Keratinocyte (primary cell): ENCODE measurements around the gene MYRIP. TPM values are rescaled to one million over a fixed set of nuclear protein-coding genes. Genes with fewer than 3 reads are reported as not detected.

Experiments
- DNase-seq: peaks from one replicate; pipeline ENCODE4 v3.0.0-alpha.2; 2011; ENCODE audit warnings: low read depth, missing footprints, low spot score
- FAIRE-seq: peaks from 2 replicates; lab custom pipeline; 2011; peaks lifted over from hg19 to GRCh38; lab: Jason Lieb, UNC
- H2AFZ ChIP-seq: 2 replicates; pipeline ENCODE4 v1.6.0; 2012; ENCODE audit warnings: low read length, control low read depth, inconsistent platforms; ENCODE audit not compliant: control insufficient read depth
- H3K27ac ChIP-seq: 2 replicates; pipeline ENCODE4 v1.5.1; 2011; ENCODE audit warnings: low read length; ENCODE audit not compliant: control insufficient read depth, insufficient read depth
- H3K27me3 ChIP-seq: 3 replicates; pipeline ENCODE4 v1.6.0; 2011; ENCODE audit warnings: low read length; ENCODE audit not compliant: control insufficient read depth, insufficient read depth; ENCODE audit errors: extremely low read depth
- H3K36me3 ChIP-seq, 2 experiments: 2 replicates in 1 of 2; 3 replicates in 1 of 2; pipeline ENCODE4 v1.5.1; 2011; ENCODE audit warnings: low read length in 2 of 2, mild to moderate bottlenecking in 1 of 2; ENCODE audit not compliant: control insufficient read depth in 2 of 2, insufficient read depth in 2 of 2; ENCODE audit errors: extremely low read depth in 1 of 2
- H3K4me1 ChIP-seq: 3 replicates; pipeline ENCODE4 v1.5.1; 2011; ENCODE audit warnings: low read length; ENCODE audit not compliant: control insufficient read depth, insufficient read depth; ENCODE audit errors: extremely low read depth
- H3K4me2 ChIP-seq: 3 replicates; pipeline ENCODE4 v1.6.0; 2011; ENCODE audit warnings: low read depth, low read length; ENCODE audit not compliant: control insufficient read depth, insufficient read depth; ENCODE audit errors: extremely low read depth
- H3K4me3 ChIP-seq, 3 experiments: fragments of 200-600 bp in 1 of 3; sonication (generic) in 1 of 3; 2 replicates in 2 of 3; 3 replicates in 1 of 3; pipeline ENCODE4 v1.5.1; 2011 to 2016; ENCODE audit warnings: low read length in 3 of 3, mild to moderate bottlenecking in 3 of 3, control low read depth in 2 of 3, inconsistent platforms in 1 of 3, low read depth in 1 of 3, mixed read lengths in 1 of 3, mixed run types in 1 of 3, moderate library complexity in 1 of 3; ENCODE audit not compliant: control insufficient read depth in 2 of 3, insufficient read depth in 2 of 3; ENCODE audit errors: extremely low read depth in 1 of 3
- H3K79me2 ChIP-seq: 2 replicates; pipeline ENCODE4 v1.6.0; 2012; ENCODE audit warnings: low read length; ENCODE audit not compliant: control insufficient read depth, insufficient read depth
- H3K9ac ChIP-seq: 3 replicates; pipeline ENCODE4 v1.6.0; 2011; ENCODE audit warnings: low read length; ENCODE audit not compliant: control insufficient read depth, insufficient read depth; ENCODE audit errors: extremely low read depth
- H3K9me1 ChIP-seq: 3 replicates; pipeline ENCODE4 v1.6.0; 2011; ENCODE audit warnings: low read length; ENCODE audit not compliant: control insufficient read depth, insufficient read depth; ENCODE audit errors: extremely low read depth
- H3K9me3 ChIP-seq: 2 replicates; pipeline ENCODE4 v1.5.1; 2012; ENCODE audit warnings: low read depth, low read length; ENCODE audit not compliant: control insufficient read depth
- H4K20me1 ChIP-seq: 3 replicates; pipeline ENCODE4 v1.6.0; 2011; ENCODE audit warnings: low read length; ENCODE audit not compliant: control insufficient read depth, insufficient read depth; ENCODE audit errors: extremely low read depth
- EZH2 ChIP-seq: IDR thresholded peaks from one replicate; pipeline ENCODE4 v1.6.1; 2012; ENCODE audit warnings: inconsistent platforms, mild to moderate bottlenecking, low read length, moderate library complexity
- dilution Hi-C: fragments of 300-500 bp; cut with MboI; formaldehyde crosslinking; loops from one replicate; pipeline ENCODE4 v1.7.0; 2020; ENCODE audit warnings: low sequenced_read_pairs; ENCODE audit not compliant: extremely low pct_ligation_motif_present
- polyA plus RNA-seq, 5 experiments: library from polyadenylated mRNA; depleted of rRNA in 3 of 5; stranded (reverse) in 3 of 5; stranded (forward) in 1 of 5; unstranded in 1 of 5; fragments of >200 nt; gene quantifications; 1 replicate in 1 of 5; 2 replicates in 3 of 5; 3 replicates in 1 of 5; pipeline versions ENCODE4 v1.2.1 to v1.2.3, GENCODE V29; 2011 to 2012; ENCODE audit warnings: missing spikeins in 2 of 5, low read depth in 1 of 5, low replicate concordance in 1 of 5
- TF ChIP-seq, protein P1 (sequence below), 3 experiments: IDR thresholded peaks in 1 of 3; conservative IDR thresholded peaks in 1 of 3; optimal IDR thresholded peaks in 1 of 3; 2 replicates in 2 of 3; 3 replicates in 1 of 3; pipeline versions ENCODE3 to v1.5.1; 2011; ENCODE audit warnings: low read length in 3 of 3, mild to moderate bottlenecking in 3 of 3, moderate library complexity in 2 of 3, control low read depth in 1 of 3, inconsistent platforms in 1 of 3; ENCODE audit not compliant: insufficient read depth in 2 of 3; ENCODE audit errors: extremely low read depth in 1 of 3

The MYRIP gene
- polyA plus RNA-seq, 1 donor (not counting 4 experiments of a cell fraction or from before 2014, with no cell fraction given) = 0.01 TPM

DNA sequence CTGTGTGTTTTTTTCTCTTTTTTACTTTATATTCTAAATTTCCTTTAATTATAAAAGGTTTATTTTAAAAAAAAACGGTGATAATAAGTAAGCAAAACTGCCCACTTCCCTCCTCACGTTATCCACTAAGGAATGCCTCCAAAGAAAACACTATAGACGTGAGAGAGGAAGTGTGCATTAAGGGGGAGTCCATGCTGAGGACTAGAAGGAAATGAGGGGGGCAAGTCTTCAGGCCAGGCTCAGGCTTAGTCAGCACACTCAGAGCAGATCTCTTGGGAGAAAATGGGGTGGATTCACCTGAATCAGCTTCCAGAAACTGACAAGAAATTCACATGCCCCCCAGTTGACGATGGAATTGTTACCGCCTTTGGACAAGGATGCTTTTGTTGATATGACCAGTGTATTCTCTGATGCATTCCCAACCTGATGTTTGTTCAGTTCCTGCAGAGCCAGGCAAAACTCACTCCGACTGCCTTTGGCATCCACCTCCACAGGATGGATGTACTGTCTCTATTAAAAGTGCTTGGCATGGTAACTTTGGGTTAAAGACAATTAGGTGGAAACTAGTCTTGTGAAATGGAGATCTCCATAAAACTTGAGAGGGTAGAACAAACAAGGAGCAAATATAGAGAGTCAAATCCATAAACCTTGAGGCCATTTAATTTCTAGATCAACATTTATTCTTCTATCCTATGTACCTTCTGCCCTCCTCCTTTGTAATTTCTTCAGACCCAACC is 167.8 kb downstream of the MYRIP start:
- Histone ChIP-seq H3K36me3 (no peaks in the 10 kb centered on the region), H3K27me3 (no peaks in the 10 kb centered on the region), H4K20me1 (no peaks in the 10 kb centered on the region), H3K9me3 (no peaks in the 10 kb centered on the region), H3K27ac (no peak overlapping the region), H3K4me1 (no peaks in the 10 kb centered on the region), H3K9me1 (no peaks in the 10 kb centered on the region), H3K79me2 (no peaks in the 10 kb centered on the region), H3K9ac (no peak overlapping the region), H3K4me2 (no peak overlapping the region), H3K4me3 (no peak overlapping the region), H2AFZ (no peak overlapping the region)
- TF ChIP-seq EZH2 = no peak
- TF ChIP-seq, protein P1, sequence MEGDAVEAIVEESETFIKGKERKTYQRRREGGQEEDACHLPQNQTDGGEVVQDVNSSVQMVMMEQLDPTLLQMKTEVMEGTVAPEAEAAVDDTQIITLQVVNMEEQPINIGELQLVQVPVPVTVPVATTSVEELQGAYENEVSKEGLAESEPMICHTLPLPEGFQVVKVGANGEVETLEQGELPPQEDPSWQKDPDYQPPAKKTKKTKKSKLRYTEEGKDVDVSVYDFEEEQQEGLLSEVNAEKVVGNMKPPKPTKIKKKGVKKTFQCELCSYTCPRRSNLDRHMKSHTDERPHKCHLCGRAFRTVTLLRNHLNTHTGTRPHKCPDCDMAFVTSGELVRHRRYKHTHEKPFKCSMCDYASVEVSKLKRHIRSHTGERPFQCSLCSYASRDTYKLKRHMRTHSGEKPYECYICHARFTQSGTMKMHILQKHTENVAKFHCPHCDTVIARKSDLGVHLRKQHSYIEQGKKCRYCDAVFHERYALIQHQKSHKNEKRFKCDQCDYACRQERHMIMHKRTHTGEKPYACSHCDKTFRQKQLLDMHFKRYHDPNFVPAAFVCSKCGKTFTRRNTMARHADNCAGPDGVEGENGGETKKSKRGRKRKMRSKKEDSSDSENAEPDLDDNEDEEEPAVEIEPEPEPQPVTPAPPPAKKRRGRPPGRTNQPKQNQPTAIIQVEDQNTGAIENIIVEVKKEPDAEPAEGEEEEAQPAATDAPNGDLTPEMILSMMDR (optimal IDR thresholded peaks at IDR 0.05 in 1 of 3, IDR thresholded peaks at IDR 0.05 in 1 of 3, conservative IDR thresholded peaks at IDR 0.05 in 1 of 3; ENCODE audit: extremely low read depth in 1 of 3, insufficient read depth in 2 of 3, low read length in 3 of 3) = no peak
- dilution Hi-C loops = no loop called here
- FAIRE-seq (no peak), DNase-seq (no peak)

- TF ChIP-seq EZH2 = no peak
- TF ChIP-seq, protein P1 (optimal IDR thresholded peaks at IDR 0.05 in 1 of 3, IDR thresholded peaks at IDR 0.05 in 1 of 3, conservative IDR thresholded peaks at IDR 0.05 in 1 of 3; ENCODE audit: extremely low read depth in 1 of 3, insufficient read depth in 2 of 3, low read length in 3 of 3) = no peak
- dilution Hi-C loops = no loop called here
Measured at GRCh38 chr3:39978308-39978707, 168.9 kb downstream of the MYRIP start.

More at GRCh38 chr3:39978308-39978707, 168.9 kb downstream of the MYRIP start:
- no peaks in the 10 kb centered on the region for H3K79me2 ChIP-seq
- no peaks in the 10 kb centered on the region for H3K27me3 ChIP-seq
- no peaks in the 10 kb centered on the region for H3K9me1 ChIP-seq
- no peak for FAIRE-seq
- no peak for DNase-seq
- H4K20me1 ChIP-seq = no peaks in the 10 kb centered on the region
- no peak overlapping the region for H3K27ac ChIP-seq
- no peaks in the 10 kb centered on the region for H3K9me3 ChIP-seq
- no peaks in the 10 kb centered on the region for H3K4me1 ChIP-seq
- no peak overlapping the region for H3K4me3 ChIP-seq
- H3K36me3 ChIP-seq = no peaks in the 10 kb centered on the region
- H3K9ac ChIP-seq = no peak overlapping the region
- H3K4me2 ChIP-seq = no peak overlapping the region
- no peak overlapping the region for H2AFZ ChIP-seq
